Tibial artery (tissue), 4 donors: ENCODE data around the gene MAP3K10.

ENCODE experiments used
- DNase-seq, 2 donors: peaks; one replicate each; pipeline ENCODE4 v3.0.0-alpha.2; 2019
- H3K27ac ChIP-seq, 2 donors: fragments of 200-600 bp; sonication (generic) in 1 of 2; 1 replicate in 1 of 2; 2 replicates in 1 of 2; pipeline ENCODE4 v1.5.1; 2018 to 2019; ENCODE audit warnings: mild to moderate bottlenecking in 1 of 2
- H3K27me3 ChIP-seq, 2 donors: fragments of 200-600 bp; sonication (generic) in 1 of 2; one replicate each; pipeline versions ENCODE4 v1.5.1 to v1.6.0; 2016 to 2019
- H3K36me3 ChIP-seq, 3 donors: fragments of 200-600 bp; sonication (generic) in 2 of 3; one replicate each; pipeline ENCODE4 v1.5.1; 2016 to 2019; ENCODE audit warnings: mild to moderate bottlenecking in 2 of 3
- H3K4me1 ChIP-seq, 4 donors: fragments of 200-600 bp; sonication (generic) in 2 of 4; 1 replicate in 3 of 4; 2 replicates in 1 of 4; pipeline ENCODE4 v1.5.1; 2016 to 2019
- H3K4me3 ChIP-seq, 2 donors: fragments of 200-600 bp; sonication (generic) in 1 of 2; 1 replicate in 1 of 2; 2 replicates in 1 of 2; pipeline ENCODE4 v1.5.1; 2018 to 2019; ENCODE audit warnings: mild to moderate bottlenecking in 2 of 2
- H3K9me3 ChIP-seq, 3 donors: fragments of 200-600 bp; sonication (generic) in 1 of 3; one replicate each; pipeline ENCODE4 v1.5.1; 2016 to 2019
- CTCF ChIP-seq, 2 experiments: fragments of 200-600 bp in 1 of 2; fragments of 450-650 bp in 1 of 2; IDR thresholded peaks; one replicate each; pipeline ENCODE4 v1.5.1; 2017 to 2019; ENCODE audit warnings: antibody characterized with exemption in 2 of 2, mild to moderate bottlenecking in 1 of 2, moderate library complexity in 1 of 2
- intact Hi-C: fragments of 100-400 bp; cut with DNase I; formaldehyde crosslinking; loops from one replicate; pipeline ENCODE4 v1.15.0; 2023; ENCODE audit warnings: low total_unique reads

Gene MAP3K10

DNA sequence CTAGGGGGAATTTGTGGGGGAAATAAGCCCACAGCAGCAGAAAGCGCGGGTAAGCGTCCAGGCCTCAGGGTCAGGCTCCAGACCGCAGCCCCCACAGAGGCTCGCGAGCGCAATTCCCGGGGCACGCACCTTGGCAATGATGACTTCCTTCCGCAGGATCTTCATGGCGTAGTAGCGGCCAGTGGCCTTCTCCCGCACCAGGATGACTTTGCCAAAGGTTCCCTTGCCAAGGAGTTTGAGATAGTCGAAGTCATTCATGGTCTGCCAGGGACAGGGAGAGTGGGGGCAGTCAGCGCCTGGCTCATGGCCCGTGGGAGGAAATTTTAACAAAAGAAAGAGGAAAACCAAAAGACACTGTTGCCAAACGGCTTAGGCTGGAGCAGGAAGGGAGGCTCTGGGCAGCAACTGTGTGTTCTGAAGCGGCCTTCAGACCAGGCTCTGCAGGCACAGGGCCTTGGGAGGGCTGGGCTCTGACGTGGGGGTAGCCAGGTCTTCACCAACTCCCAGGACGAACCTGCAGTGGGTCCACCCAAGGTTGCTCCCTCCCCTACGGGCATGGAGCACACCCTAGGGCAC is 50.7 kb downstream of the MAP3K10 start:
- no peaks in the 10 kb centered on the region for H3K27me3 ChIP-seq
- H3K27ac ChIP-seq: no peak overlapping the region
- H3K4me3 ChIP-seq: no peak overlapping the region
- no peak for TF ChIP-seq CTCF (IDR thresholded peaks at IDR 0.05)
- intact Hi-C loops: no loop called here
- no peaks in the 10 kb centered on the region for H3K9me3 ChIP-seq
- H3K36me3 ChIP-seq: peaks cover 52 to 58% (median 56%) of the 10 kb centered on the region in 3 donors
- H3K4me1 ChIP-seq: peaks cover 0 to 25% (median 1%) of the 10 kb centered on the region in 4 donors
- DNase-seq: peak; percentile 35 to 66

DNA sequence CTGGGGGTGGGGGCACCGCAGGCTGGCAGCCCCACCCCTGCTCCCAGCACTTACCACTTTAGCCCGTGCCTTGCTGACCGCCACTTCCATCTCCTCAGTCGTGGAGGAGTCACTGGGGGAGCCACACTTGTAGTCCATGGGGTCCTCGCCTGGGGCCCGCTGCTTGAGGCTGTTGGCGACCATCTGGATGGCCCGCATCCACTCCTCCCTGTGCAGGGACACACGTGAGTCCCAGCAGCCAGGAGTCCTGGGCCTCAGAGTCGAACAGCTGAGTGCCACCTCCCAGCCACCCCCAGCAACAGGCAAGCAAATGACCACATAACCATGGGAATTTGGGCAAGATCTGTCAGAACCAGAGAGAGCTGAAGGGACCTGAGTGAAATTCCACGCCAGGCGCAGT is 51.3 kb downstream of the MAP3K10 start:
- H3K27ac ChIP-seq: no peak overlapping the region
- intact Hi-C loops: no loop called here

GRCh38 chr19:40243181-40243580 is 52.0 kb downstream of the MAP3K10 start:
- intact Hi-C loops: no loop called here

More for the DNA sequence above, 51.3 kb downstream of the MAP3K10 start:
- no peak for TF ChIP-seq CTCF (IDR thresholded peaks at IDR 0.05)
- DNase-seq: peak in 1 of 2 donors; percentile 62
- Histone ChIP-seq H3K36me3 (peaks cover 46 to 53% (median 50%) of the 10 kb centered on the region in 3 donors), H3K4me1 (peaks cover 0 to 25% (median 1%) of the 10 kb centered on the region in 4 donors), H3K9me3 (no peaks in the 10 kb centered on the region), H3K27me3 (no peaks in the 10 kb centered on the region), H3K4me3 (no peak overlapping the region)

GRCh38 chr19:40244579-40245317 is 53.5 kb downstream of the MAP3K10 start:
- Histone ChIP-seq H3K4me1 (peaks cover 0 to 25% (median 1%) of the 10 kb centered on the region in 4 donors), H3K9me3 (no peaks in the 10 kb centered on the region), H3K4me3 (no peak overlapping the region), H3K27ac (no peak overlapping the region), H3K36me3 (peaks cover 28 to 40% (median 28%) of the 10 kb centered on the region in 3 donors), H3K27me3 (no peaks in the 10 kb centered on the region)
- TF ChIP-seq CTCF (IDR thresholded peaks at IDR 0.05): no peak
- no peak for DNase-seq
- intact Hi-C loops: no loop called here

More at GRCh38 chr19:40243181-40243580, 52.0 kb downstream of the MAP3K10 start:
- H3K4me1 ChIP-seq: peaks cover 0 to 25% (median 1%) of the 10 kb centered on the region in 4 donors
- DNase-seq: no peak
- TF ChIP-seq CTCF (IDR thresholded peaks at IDR 0.05): no peak
- no peak overlapping the region for H3K27ac ChIP-seq
- H3K27me3 ChIP-seq: no peaks in the 10 kb centered on the region
- no peaks in the 10 kb centered on the region for H3K9me3 ChIP-seq
- peaks cover 39 to 48% (median 43%) of the 10 kb centered on the region in 3 donors for H3K36me3 ChIP-seq
- no peak overlapping the region for H3K4me3 ChIP-seq

GRCh38 chr19:40245506-40246128 is 54.4 kb downstream of the MAP3K10 start:
- Histone ChIP-seq H3K4me3 (no peak overlapping the region), H3K9me3 (no peaks in the 10 kb centered on the region), H3K27me3 (no peaks in the 10 kb centered on the region), H3K4me1 (peaks cover 0 to 25% (median 1%) of the 10 kb centered on the region in 4 donors), H3K27ac (no peak overlapping the region), H3K36me3 (peaks cover 19 to 40% (median 21%) of the 10 kb centered on the region in 3 donors)
- intact Hi-C loops: no loop called here
- DNase-seq: no peak
- TF ChIP-seq CTCF (IDR thresholded peaks at IDR 0.05): no peak
